OCI-LY7 (cell line): ENCODE measurements around the gene GOLGA5.

Experiments used
- EZH2phosphoT487 ChIP-seq: fragments of 200-600 bp; sonication (generic); IDR thresholded peaks from 2 replicates; pipeline ENCODE4 v1.6.1; 2018; ENCODE audit warnings: low read depth, borderline replicate concordance, mild to moderate bottlenecking, mixed run types, antibody characterized with exemption, low read length, moderate library complexity, mixed read lengths
- TF ChIP-seq, protein P1 (sequence below): fragments of 200-600 bp; sonication (generic); conservative IDR thresholded peaks from 2 replicates; pipeline ENCODE4 v1.5.1; 2014; ENCODE audit warnings: mild to moderate bottlenecking, antibody characterized with exemption, low read length, moderate library complexity, mixed read lengths

DNA sequence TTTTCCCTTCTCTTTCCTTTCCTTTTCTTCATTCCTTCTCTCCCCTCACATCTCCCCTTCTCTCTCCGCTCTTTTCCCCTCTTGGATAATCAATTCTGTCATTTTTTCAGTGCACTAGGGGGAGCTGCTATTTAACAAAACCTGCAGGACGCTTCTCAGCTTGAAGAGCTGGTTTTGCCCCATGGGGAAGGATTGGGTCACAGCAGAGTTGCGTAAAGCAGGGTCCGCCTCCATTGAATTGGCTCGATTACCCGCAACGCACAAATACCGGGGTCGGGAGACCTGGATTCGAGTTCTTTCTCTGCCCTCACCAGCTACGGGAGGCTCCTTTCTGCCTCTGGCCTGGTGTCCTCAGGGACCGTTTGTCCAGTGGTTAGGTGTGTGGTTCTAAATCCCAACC lies 86.7 kb downstream of the GOLGA5 start:
- TF ChIP-seq, protein P1, sequence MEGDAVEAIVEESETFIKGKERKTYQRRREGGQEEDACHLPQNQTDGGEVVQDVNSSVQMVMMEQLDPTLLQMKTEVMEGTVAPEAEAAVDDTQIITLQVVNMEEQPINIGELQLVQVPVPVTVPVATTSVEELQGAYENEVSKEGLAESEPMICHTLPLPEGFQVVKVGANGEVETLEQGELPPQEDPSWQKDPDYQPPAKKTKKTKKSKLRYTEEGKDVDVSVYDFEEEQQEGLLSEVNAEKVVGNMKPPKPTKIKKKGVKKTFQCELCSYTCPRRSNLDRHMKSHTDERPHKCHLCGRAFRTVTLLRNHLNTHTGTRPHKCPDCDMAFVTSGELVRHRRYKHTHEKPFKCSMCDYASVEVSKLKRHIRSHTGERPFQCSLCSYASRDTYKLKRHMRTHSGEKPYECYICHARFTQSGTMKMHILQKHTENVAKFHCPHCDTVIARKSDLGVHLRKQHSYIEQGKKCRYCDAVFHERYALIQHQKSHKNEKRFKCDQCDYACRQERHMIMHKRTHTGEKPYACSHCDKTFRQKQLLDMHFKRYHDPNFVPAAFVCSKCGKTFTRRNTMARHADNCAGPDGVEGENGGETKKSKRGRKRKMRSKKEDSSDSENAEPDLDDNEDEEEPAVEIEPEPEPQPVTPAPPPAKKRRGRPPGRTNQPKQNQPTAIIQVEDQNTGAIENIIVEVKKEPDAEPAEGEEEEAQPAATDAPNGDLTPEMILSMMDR: peak; percentile 55
- no peak for TF ChIP-seq EZH2phosphoT487
